ENCODE data around the gene MOB3A.

DNA sequence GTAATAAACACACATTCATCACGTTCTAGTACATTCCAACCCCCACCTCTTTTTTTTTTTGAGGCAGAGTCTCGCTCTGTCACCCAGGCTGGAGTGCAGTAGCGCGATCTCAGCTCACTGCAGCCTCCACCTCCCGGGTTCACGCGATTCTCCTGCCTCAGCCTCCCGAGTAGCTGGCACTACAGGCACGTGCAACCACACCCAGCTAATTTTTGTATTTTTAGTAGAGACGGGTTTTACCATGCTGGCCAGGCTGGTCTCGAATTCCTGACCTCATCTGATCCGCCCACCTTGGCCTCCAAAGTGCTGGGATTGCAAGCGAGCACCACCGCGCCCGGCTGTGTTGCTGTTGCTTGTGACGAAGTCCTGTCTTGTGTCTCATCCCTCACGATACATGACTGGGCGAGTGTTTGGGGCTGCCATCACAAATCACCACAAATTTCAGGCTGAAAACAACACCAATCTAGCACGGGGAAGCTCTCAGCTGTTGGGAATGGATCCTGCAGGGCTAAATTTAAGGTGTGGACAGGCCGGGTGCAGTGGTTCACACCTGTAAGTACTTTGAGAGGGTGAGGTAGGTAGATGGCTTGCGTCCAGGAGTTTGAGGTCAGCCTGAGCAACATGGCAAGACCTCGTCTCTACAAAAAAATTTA lies 15.7 kb downstream of the MOB3A start:
- no peak for TF ChIP-seq CTCF (IDR thresholded peaks at IDR 0.05)
- TF ChIP-seq POLR2A (IDR thresholded peaks at IDR 0.05): no peak
- no peak for TF ChIP-seq POLR2AphosphoS5 (IDR thresholded peaks at IDR 0.05)

Measured in transverse colon (tissue), 4 donors.